A549 (cell line): ENCODE data around the gene MAPKAPK3. TPM values are rescaled to one million over a fixed set of nuclear protein-coding genes. Genes with fewer than 3 reads are reported as not detected.
A peak's percentile ranks its signal among the peaks of the same experiment; 100 is the strongest.

Experiments used
- ATAC-seq, 2 experiments: fragments of 200-7000 bp in 1 of 2; fragments of >200 bp in 1 of 2; cut with Nextera tagmentation in 1 of 2; cut with Tn5 transposase in 1 of 2; 3 replicates each; pipeline versions ENCODE4 v1.8.0 to v1.9.1; 2018 to 2020; ENCODE audit warnings: mild to moderate bottlenecking in 1 of 2, moderate library complexity in 1 of 2
- CTCF ChIA-PET: fragments of 300-600 bp; sonication (Branson Sonifier 250); formaldehyde crosslinking; extraction: SDS; loops from one replicate; lab custom pipeline; 2021; ENCODE audit warnings: antibody characterized with exemption, inconsistent platforms; lab: Yijun Ruan, JAX
- POLR2A ChIA-PET: fragments of 350-600 bp; formaldehyde crosslinking; extraction: SDS; loops from one replicate; lab custom pipeline; 2021; ENCODE audit warnings: antibody characterized with exemption, inconsistent platforms; lab: Yijun Ruan, JAX
- DNase-seq, 2 experiments: peaks; one replicate each; pipeline versions ENCODE4 v3.0.0 to v3.0.0-alpha.2; 2011 to 2016; ENCODE audit warnings: low read depth in 1 of 2, low spot score in 1 of 2
- FAIRE-seq: peaks from 2 replicates; lab custom pipeline; 2011; peaks lifted over from hg19 to GRCh38; lab: Jason Lieb, UNC
- H3K27ac ChIP-seq, 2 experiments: fragments of >200 bp; sonication (Bioruptor Twin); formaldehyde crosslinking; 3 replicates each; pipeline ENCODE4 v1.5.1; 2016 to 2017
- H3K4me1 ChIP-seq: fragments of >200 bp; sonication (Bioruptor Twin); formaldehyde crosslinking; 3 replicates; pipeline ENCODE4 v1.6.1; 2016
- H3K4me2 ChIP-seq: fragments of >200 bp; sonication (Bioruptor Twin); formaldehyde crosslinking; 3 replicates; pipeline ENCODE4 v1.6.1; 2016
- H3K4me3 ChIP-seq: fragments of >200 bp; sonication (Bioruptor Twin); formaldehyde crosslinking; 3 replicates; pipeline ENCODE4 v1.5.1; 2016
- H3K9me3 ChIP-seq: fragments of >200 bp; sonication (Bioruptor Twin); formaldehyde crosslinking; 3 replicates; pipeline ENCODE4 v1.6.1; 2016
- ATOH8 ChIP-seq: fragments of 250-450 bp; sonication (Bioruptor Pico); IDR thresholded peaks from 2 replicates; pipeline ENCODE4 v1.5.0; 2020; ENCODE audit warnings: low read depth, mild to moderate bottlenecking, moderate library complexity
- BHLHE40 ChIP-seq: IDR thresholded peaks from 2 replicates; pipeline ENCODE4 v1.6.1; 2012; ENCODE audit warnings: low read depth, low read length, inconsistent platforms
- CBX2 ChIP-seq: fragments of 200-600 bp; sonication (generic); IDR thresholded peaks from 2 replicates; pipeline ENCODE4 v1.6.1; 2016; ENCODE audit warnings: low read depth, mild to moderate bottlenecking, borderline replicate concordance
- CBX8 ChIP-seq: fragments of 200-600 bp; sonication (generic); IDR thresholded peaks from 2 replicates; pipeline ENCODE4 v1.6.1; 2016
- CEBPB ChIP-seq, 2 experiments: fragments of >200 bp in 1 of 2; sonication (Bioruptor Twin) in 1 of 2; formaldehyde crosslinking in 1 of 2; IDR thresholded peaks; 2 replicates each; pipeline ENCODE4 v1.6.1; 2012 to 2016
- EHMT2 ChIP-seq: fragments of 200-600 bp; sonication (generic); IDR thresholded peaks from 2 replicates; pipeline ENCODE4 v1.6.1; 2016; ENCODE audit warnings: antibody characterized with exemption, low read depth, mild to moderate bottlenecking, moderate library complexity
- ELK1 ChIP-seq: fragments of 150-350 bp; IDR thresholded peaks from 2 replicates; pipeline ENCODE4 v1.6.1; 2014; ENCODE audit warnings: low read depth, mild to moderate bottlenecking, low read length
- FOSB ChIP-seq: fragments of 250-450 bp; sonication (Bioruptor Pico); IDR thresholded peaks from 2 replicates; pipeline ENCODE4 v1.5.0; 2020; ENCODE audit warnings: mild to moderate bottlenecking, moderate library complexity
- FOSL2 ChIP-seq, 2 experiments: fragments of 450-650 bp in 1 of 2; fragments of >200 bp in 1 of 2; sonication (Bioruptor Twin) in 1 of 2; formaldehyde crosslinking; IDR thresholded peaks; 2 replicates each; pipeline versions ENCODE4 v1.5.0 to v1.6.1; 2016 to 2020; ENCODE audit warnings: mild to moderate bottlenecking in 1 of 2, moderate library complexity in 1 of 2
- HDAC2 ChIP-seq: fragments of 200-600 bp; sonication (generic); IDR thresholded peaks from 2 replicates; pipeline ENCODE4 v1.6.1; 2016
- HES2 ChIP-seq: fragments of >200 bp; sonication (Bioruptor Twin); formaldehyde crosslinking; IDR thresholded peaks from 2 replicates; pipeline ENCODE4 v1.6.1; 2016
- HEYL ChIP-seq: fragments of 250-450 bp; sonication (Bioruptor Pico); IDR thresholded peaks from 2 replicates; pipeline ENCODE4 v1.8.0; 2021; ENCODE audit warnings: mild to moderate bottlenecking, moderate library complexity
- HMGXB4 ChIP-seq: fragments of 250-450 bp; sonication (Bioruptor Pico); IDR thresholded peaks from 2 replicates; pipeline ENCODE4 v1.5.0; 2021; ENCODE audit warnings: mild to moderate bottlenecking, moderate library complexity, borderline replicate concordance
- HOXA7 ChIP-seq: fragments of 250-450 bp; sonication (Bioruptor Pico); IDR thresholded peaks from 2 replicates; pipeline ENCODE4 v1.5.0; 2020; ENCODE audit warnings: mild to moderate bottlenecking, moderate library complexity
- HOXB5 ChIP-seq: fragments of 250-450 bp; sonication (Bioruptor Pico); IDR thresholded peaks from 2 replicates; pipeline ENCODE4 v1.5.0; 2020; ENCODE audit warnings: mild to moderate bottlenecking, moderate library complexity
- JUNB ChIP-seq: fragments of >200 bp; sonication (Bioruptor Twin); formaldehyde crosslinking; IDR thresholded peaks from 2 replicates; pipeline ENCODE4 v1.6.1; 2016
- KDM5A ChIP-seq: fragments of 200-600 bp; sonication (generic); IDR thresholded peaks from 2 replicates; pipeline ENCODE4 v1.6.1; 2016; ENCODE audit warnings: antibody characterized with exemption, mild to moderate bottlenecking
- RARB ChIP-seq: fragments of 250-450 bp; sonication (Bioruptor Pico); IDR thresholded peaks from 2 replicates; pipeline ENCODE4 v1.8.0; 2021; ENCODE audit warnings: mild to moderate bottlenecking, moderate library complexity
- RFX5 ChIP-seq: fragments of 450-650 bp; IDR thresholded peaks from 2 replicates; pipeline ENCODE4 v1.7.1; 2014; ENCODE audit warnings: antibody characterized with exemption, mild to moderate bottlenecking, moderate library complexity
- SMC3 ChIP-seq: fragments of >200 bp; sonication (Bioruptor Twin); formaldehyde crosslinking; IDR thresholded peaks from 3 replicates; pipeline ENCODE4 v1.6.1; 2018; ENCODE audit warnings: inconsistent platforms
- SREBF2 ChIP-seq: fragments of 450-650 bp; IDR thresholded peaks from 2 replicates; pipeline ENCODE4 v1.6.1; 2014; ENCODE audit warnings: mild to moderate bottlenecking, moderate library complexity
- TFCP2L1 ChIP-seq: fragments of 250-450 bp; sonication (Bioruptor Pico); IDR thresholded peaks from 2 replicates; pipeline ENCODE4 v1.5.0; 2021; ENCODE audit warnings: mild to moderate bottlenecking
- USF2 ChIP-seq: fragments of 450-650 bp; IDR thresholded peaks from 2 replicates; pipeline ENCODE4 v1.6.1; 2014; ENCODE audit warnings: antibody characterized with exemption
- ZC3H11A ChIP-seq: fragments of 450-650 bp; IDR thresholded peaks from 2 replicates; pipeline ENCODE4 v1.6.1; 2014; ENCODE audit warnings: antibody characterized with exemption, mild to moderate bottlenecking
- ZFP36 ChIP-seq: fragments of 450-650 bp; IDR thresholded peaks from 2 replicates; pipeline ENCODE4 v1.6.1; 2014; ENCODE audit warnings: borderline replicate concordance; ENCODE audit not compliant: partially characterized antibody
- ZNF302 ChIP-seq: fragments of 250-450 bp; sonication (Bioruptor Pico); IDR thresholded peaks from 2 replicates; pipeline ENCODE4 v1.9.0; 2021; ENCODE audit warnings: inconsistent platforms, mild to moderate bottlenecking, moderate library complexity
- WGBS: methylation state at CpG from one replicate; pipeline ENCODE4 v1.1.6; 2017; ENCODE audit errors: missing lambda C conversion rate; 5-methylcytosine and 5-hydroxymethylcytosine counted together
- polyA plus RNA-seq, 4 experiments: library from polyadenylated mRNA; depleted of rRNA in 3 of 4; stranded (reverse); fragments of >200 nt; fragmentation: RNase III in 1 of 4; extraction: RNeasy Plus Mini Kit Qiagen cat#74134 plus additional on column Dnase treatment in 1 of 4; gene quantifications; 2 replicates in 3 of 4; 3 replicates in 1 of 4; pipeline ENCODE4 v1.2.3, GENCODE V29; 2011 to 2017

MAPKAPK3 gene
- polyA plus RNA-seq, 2 of the 4 experiments (the other 2 are of a cell fraction): 14.6 to 16.5 TPM

GRCh38 chr3:50594253-50594785 is 22.6 kb upstream of the MAPKAPK3 start:
- FAIRE-seq: no peak

GRCh38 chr3:50599115-50599715 is 17.7 kb upstream of the MAPKAPK3 start:
- TF ChIP-seq CEBPB (IDR thresholded peaks at IDR 0.05) (no peak), ZC3H11A (no peak), CBX2 (no peak), RARB (no peak), ZFP36 (no peak), CBX8 (no peak), HES2 (no peak), RFX5 (no peak), FOSL2 (IDR thresholded peaks at IDR 0.05) (no peak), FOSL2 (CRISPR knock-in tag; IDR thresholded peaks at IDR 0.05) (no peak), FOSB (no peak), HDAC2 (no peak), USF2 (no peak), ATOH8 (CRISPR knock-in tag) (no peak), BHLHE40 (no peak), HOXA7 (CRISPR knock-in tag) (no peak), SMC3 (no peak), HEYL (CRISPR knock-in tag) (no peak), KDM5A (no peak), TFCP2L1 (CRISPR knock-in tag) (no peak), ELK1 (no peak)
- CTCF ChIA-PET: interaction anchor here (1.5 to 9.1 kb wide), 3 partner anchors 15 to 27 kb away, joined by 3 to 107 read pairs (median 11); partner anchors contain the start of gene CISH
- FAIRE-seq: no peak
- ATAC-seq: no peak
- H3K4me2 ChIP-seq: no peak overlapping the region
- no peak overlapping the region for H3K4me3 ChIP-seq
- no peak for DNase-seq
- WGBS: 94% methylated on average over 5 of the region's 6 CpGs
- H3K27ac ChIP-seq: peak overlapping the region; percentile 97 to 98; a peak in 4 of 6 replicates
- peaks cover 30% of the 10 kb centered on the region for H3K4me1 ChIP-seq
- POLR2A ChIA-PET: no interaction called here
- H3K9me3 ChIP-seq: no peaks in the 10 kb centered on the region

More at GRCh38 chr3:50594253-50594785, 22.6 kb upstream of the MAPKAPK3 start:
- ATAC-seq (no peak), DNase-seq (no peak)
- TF ChIP-seq HMGXB4 (CRISPR knock-in tag) (no peak), HOXB5 (CRISPR knock-in tag) (no peak), ELK1 (no peak), JUNB (no peak), SREBF2 (no peak), BHLHE40 (no peak), HEYL (CRISPR knock-in tag) (no peak), ZNF302 (CRISPR knock-in tag) (no peak), RFX5 (no peak), ZC3H11A (no peak), EHMT2 (no peak)
- no peak overlapping the region for H3K4me3 ChIP-seq
- POLR2A ChIA-PET: no interaction called here
- WGBS: 21% methylated on average over 2 of the region's 2 CpGs
- no peak overlapping the region for H3K27ac ChIP-seq
- H3K4me1 ChIP-seq: peaks cover 14% of the 10 kb centered on the region
- CTCF ChIA-PET: interaction anchor here (4.4 kb wide), 1 partner anchor 21 kb away, joined by 31 read pairs; no protein-coding TSS in a partner anchor
- no peaks in the 10 kb centered on the region for H3K9me3 ChIP-seq
- no peak overlapping the region for H3K4me2 ChIP-seq
